Right cardiac atrium (tissue), 5 donors: ENCODE results near the gene VOPP1. TPM values are rescaled to one million over a fixed set of nuclear protein-coding genes. Genes with fewer than 3 reads are reported as not detected.
A peak's percentile ranks its signal among the peaks of the same experiment; 100 is the strongest.

ENCODE experiments used
- ATAC-seq, 2 donors: fragments of 200-7000 bp; cut with Tn5 transposase; one replicate each; pipeline versions ENCODE4 v1.8.0 to v1.9.1; 2020; ENCODE audit warnings: moderate library complexity in 2 of 2, mild to moderate bottlenecking in 1 of 2
- DNase-seq, 3 donors: peaks; one replicate each; pipeline ENCODE4 v3.0.0-alpha.2; 2020
- H3K27ac ChIP-seq: one replicate; pipeline ENCODE4 v1.5.1; 2013; ENCODE audit warnings: mild to moderate bottlenecking, low read length, control low read depth, moderate library complexity
- H3K27me3 ChIP-seq: one replicate; pipeline ENCODE4 v1.6.1; 2013; ENCODE audit not compliant: control insufficient read depth, insufficient read depth
- H3K4me1 ChIP-seq: one replicate; pipeline ENCODE4 v1.6.1; 2013; ENCODE audit warnings: low read length; ENCODE audit not compliant: control insufficient read depth, insufficient read depth
- H3K4me3 ChIP-seq: one replicate; pipeline ENCODE4 v1.5.1; 2013; ENCODE audit warnings: low read length, control low read depth
- H3K9me3 ChIP-seq: one replicate; pipeline ENCODE4 v1.6.1; 2013; ENCODE audit warnings: low read length; ENCODE audit not compliant: control insufficient read depth
- WGBS: extraction: QIAGEN DNeasy Blood & Tissue Kit; methylation state at CpG from one replicate; pipeline ENCODE4 v1.1.7; 2013; 5-methylcytosine and 5-hydroxymethylcytosine counted together
- intact Hi-C, 4 donors: fragments of 100-400 bp; cut with DNase I; formaldehyde crosslinking; loops; one replicate each; pipeline versions ENCODE4 v1.11.0 to v1.14.0; 2022 to 2023
- polyA plus RNA-seq: library from polyadenylated mRNA; stranded (reverse); fragments of 200-250 nt; gene quantifications from one replicate; pipeline ENCODE4 v1.2.3, GENCODE V29; 2013
- total RNA-seq, 4 donors: library from RNA; stranded (reverse); fragmentation: NEBNext Ultra II Directional; extraction: Animal tissue kit (Norgen Biotek cat#: 25700); gene quantifications; one replicate each; pipeline ENCODE4 v1.2.1, GENCODE V29; 2021
- donor health status: healthy with polysubstance abuse.
- donor health status: DM: no; HTN: yes; CAD: no.
- donor health status: DM: no; HTN: no; CAD: no.
- donor health status: DM: no; HTN: yes; CAD: no; lungs with severe emphysema.
- donor health status: DM: yes; HTN: yes; CAD: no.

Gene VOPP1
- total and polyA plus RNA-seq, 5 donors: 12.7 to 21.8 (median 20.7) TPM

GRCh38 chr7:55484241-55484640 is 88.1 kb downstream of the VOPP1 start:
- intact Hi-C loops: no loop called here
- WGBS: 90% methylated on average over 5 of the region's 5 CpGs
- Histone ChIP-seq H3K27ac (no peak overlapping the region), H3K27me3 (no peaks in the 10 kb centered on the region), H3K4me1 (no peaks in the 10 kb centered on the region), H3K4me3 (no peak overlapping the region), H3K9me3 (no peaks in the 10 kb centered on the region)
- DNase-seq (no peak), ATAC-seq (no peak)

GRCh38 chr7:55483046-55483445 is 89.3 kb downstream of the VOPP1 start:
- no peaks in the 10 kb centered on the region for H3K27me3 ChIP-seq
- intact Hi-C loops: no loop called here
- no peaks in the 10 kb centered on the region for H3K9me3 ChIP-seq
- H3K4me3 ChIP-seq: no peak overlapping the region
- H3K4me1 ChIP-seq: no peaks in the 10 kb centered on the region
- no peak for ATAC-seq
- 94% methylated on average over 6 of the region's 6 CpGs for WGBS
- DNase-seq: no peak
- no peak overlapping the region for H3K27ac ChIP-seq

GRCh38 chr7:55481155-55481554 is 91.1 kb downstream of the VOPP1 start:
- intact Hi-C loops: no loop called here
- H3K4me1 ChIP-seq: no peaks in the 10 kb centered on the region
- H3K4me3 ChIP-seq: no peak overlapping the region
- DNase-seq (peak in 1 of 3 donors; percentile 36), ATAC-seq (no peak)
- H3K27ac ChIP-seq: no peak overlapping the region
- H3K27me3 ChIP-seq: no peaks in the 10 kb centered on the region
- 77% methylated on average over 2 of the region's 2 CpGs for WGBS
- no peaks in the 10 kb centered on the region for H3K9me3 ChIP-seq

GRCh38 chr7:55478700-55479099 is 93.6 kb downstream of the VOPP1 start:
- Histone ChIP-seq H3K9me3 (no peaks in the 10 kb centered on the region), H3K4me3 (no peak overlapping the region), H3K27me3 (no peaks in the 10 kb centered on the region), H3K4me1 (no peaks in the 10 kb centered on the region), H3K27ac (no peak overlapping the region)
- ATAC-seq (no peak), DNase-seq (no peak)
- intact Hi-C loops: no loop called here
- WGBS: 69% methylated on average over 6 of the region's 6 CpGs

- intact Hi-C loops: no loop called here
- no peak for ATAC-seq
- Histone ChIP-seq H3K4me1 (no peaks in the 10 kb centered on the region), H3K4me3 (no peak overlapping the region), H3K27ac (no peak overlapping the region), H3K9me3 (no peaks in the 10 kb centered on the region), H3K27me3 (no peaks in the 10 kb centered on the region)
- 75% methylated on average over 13 of the region's 13 CpGs for WGBS
- DNase-seq: no peak
Observed at GRCh38 chr7:55477781-55478374, 94.4 kb downstream of the VOPP1 start.

GRCh38 chr7:55476852-55477780 is 95.2 kb downstream of the VOPP1 start:
- intact Hi-C loops: no loop called here
- H3K27ac ChIP-seq: no peak overlapping the region
- H3K9me3 ChIP-seq: no peaks in the 10 kb centered on the region
- H3K27me3 ChIP-seq: no peaks in the 10 kb centered on the region
- no peak for DNase-seq
- no peak overlapping the region for H3K4me3 ChIP-seq
- no peak for ATAC-seq
- no peaks in the 10 kb centered on the region for H3K4me1 ChIP-seq
- 91% methylated on average over 19 of the region's 19 CpGs for WGBS

GRCh38 chr7:55475855-55476803 is 96.2 kb downstream of the VOPP1 start:
- intact Hi-C loops: no loop called here

GRCh38 chr7:55474944-55475854 is 97.1 kb downstream of the VOPP1 start:
- WGBS: 92% methylated on average over 22 of the region's 22 CpGs
- H3K4me3 ChIP-seq: no peak overlapping the region
- ATAC-seq (no peak), DNase-seq (no peak)
- intact Hi-C loops: no loop called here
- no peak overlapping the region for H3K27ac ChIP-seq
- H3K27me3 ChIP-seq: no peaks in the 10 kb centered on the region
- no peaks in the 10 kb centered on the region for H3K9me3 ChIP-seq
- H3K4me1 ChIP-seq: no peaks in the 10 kb centered on the region

More at GRCh38 chr7:55475855-55476803, 96.2 kb downstream of the VOPP1 start:
- Histone ChIP-seq H3K27me3 (no peaks in the 10 kb centered on the region), H3K9me3 (no peaks in the 10 kb centered on the region), H3K4me3 (no peak overlapping the region), H3K4me1 (no peaks in the 10 kb centered on the region), H3K27ac (no peak overlapping the region)
- WGBS: 89% methylated on average over 19 of the region's 19 CpGs
- DNase-seq (no peak), ATAC-seq (no peak)

- ATAC-seq: no peak
Observed at GRCh38 chr7:55473932-55474331, 98.4 kb downstream of the VOPP1 start.

More at GRCh38 chr7:55473932-55474331, 98.4 kb downstream of the VOPP1 start:
- Histone ChIP-seq H3K27me3 (no peaks in the 10 kb centered on the region), H3K4me1 (no peaks in the 10 kb centered on the region), H3K27ac (no peak overlapping the region), H3K9me3 (no peaks in the 10 kb centered on the region), H3K4me3 (no peak overlapping the region)
- no peak for DNase-seq
- intact Hi-C loops: no loop called here
- WGBS: 98% methylated on average over 10 of the region's 10 CpGs
